ENCODE results near the gene ZNF653. TPM values are rescaled to one million over a fixed set of nuclear protein-coding genes. Genes with fewer than 3 reads are reported as not detected.

The ZNF653 gene
- total RNA-seq, 2 donors from 2014 or later: 10.3 to 20.3 TPM

Other genes starting within 250 kb of the ZNF653 start
- 10 to 100 TPM in 1 of 2 donors, 1 to 10 TPM in 1; 2.0 to 17.4 TPM for gene DOCK6, start 243.3 kb downstream of the ZNF653 start, total RNA-seq
- gene TSPAN16, start 209.7 kb downstream of the ZNF653 start, total RNA-seq: not detected
- gene RAB3D, start 166.2 kb downstream of the ZNF653 start, total RNA-seq: 10 to 100 TPM in 1 of 2 donors, 1 to 10 TPM in 1; 3.9 to 19.3 TPM
- 10 to 100 TPM; 29.9 to 36.4 TPM for gene TMEM205, start 159.6 kb downstream of the ZNF653 start, total RNA-seq
- 10 to 100 TPM; 16.6 to 28.8 TPM for gene CCDC159, start 159.3 kb downstream of the ZNF653 start, total RNA-seq
- gene PLPPR2, start 150.4 kb downstream of the ZNF653 start, total RNA-seq: 1 to 10 TPM; 4.4 to 7.9 TPM
- gene SWSAP1, start 131.2 kb downstream of the ZNF653 start, total RNA-seq: 1 to 10 TPM; 1.9 to 2.2 TPM
- 10 to 100 TPM in 1 of 2 donors, 1 to 10 TPM in 1; 7.9 to 14.1 TPM for gene EPOR, start 121.5 kb downstream of the ZNF653 start, total RNA-seq
- gene RGL3, start 86.5 kb downstream of the ZNF653 start, total RNA-seq: not detected
- gene ODAD3, start 70.7 kb downstream of the ZNF653 start, total RNA-seq: under 1 TPM; 0.30 to 0.95 TPM
- gene PRKCSH, start 70.2 kb downstream of the ZNF653 start, total RNA-seq: 100 to 1,000 TPM; 272 to 285 TPM
- not detected for gene ELAVL3, start 24.8 kb downstream of the ZNF653 start, total RNA-seq
- gene ECSIT, start 23.3 kb upstream of the ZNF653 start, total RNA-seq: 10 to 100 TPM; 43.0 to 73.3 TPM
- not detected for gene CNN1, start 33.0 kb upstream of the ZNF653 start, total RNA-seq
- gene ELOF1, start 53.4 kb upstream of the ZNF653 start, total RNA-seq: 10 to 100 TPM; 43.1 to 64.1 TPM
- 10 to 100 TPM; 20.3 to 30.0 TPM for gene ACP5, start 71.8 kb upstream of the ZNF653 start, total RNA-seq
- gene ZNF627, start 91.6 kb upstream of the ZNF653 start, total RNA-seq: 1 to 10 TPM; 5.8 to 6.7 TPM
- 1 to 10 TPM; 3.0 to 7.1 TPM for gene ZNF823, start 233.1 kb upstream of the ZNF653 start, total RNA-seq